HepG2 (cell line): Measurements from ENCODE around the gene SDR42E2. TPM values are rescaled to one million over a fixed set of nuclear protein-coding genes. Genes with fewer than 3 reads are reported as not detected.
A peak's percentile ranks its signal among the peaks of the same experiment; 100 is the strongest.

ENCODE experiments used
- ATF5 ChIP-seq: sonication (generic); formaldehyde crosslinking; IDR thresholded peaks from 2 replicates; pipeline ENCODE4 v1.4.0; 2020; ENCODE audit warnings: mild to moderate bottlenecking, low read depth, missing genetic modification reagents
- ETV6 ChIP-seq: sonication (generic); formaldehyde crosslinking; conservative IDR thresholded peaks from 2 replicates; pipeline ENCODE4 v1.4.0; 2020; ENCODE audit warnings: missing genetic modification reagents
- HDAC1 ChIP-seq: sonication (generic); formaldehyde crosslinking; IDR thresholded peaks from 2 replicates; pipeline ENCODE4 v1.5.1; 2020; ENCODE audit warnings: mild to moderate bottlenecking, missing genetic modification reagents
- HIVEP1 ChIP-seq: sonication (generic); formaldehyde crosslinking; IDR thresholded peaks from 2 replicates; pipeline ENCODE4 v1.4.0; 2020; ENCODE audit warnings: mild to moderate bottlenecking, missing genetic modification reagents
- HNF1A ChIP-seq, 2 experiments: sonication (generic) in 1 of 2; formaldehyde crosslinking in 1 of 2; IDR thresholded peaks; 2 replicates each; pipeline versions ENCODE4 v1.4.0 to v1.6.1; 2016 to 2020; ENCODE audit warnings: borderline replicate concordance in 1 of 2, low read depth in 1 of 2, mild to moderate bottlenecking in 1 of 2, missing genetic modification reagents in 1 of 2
- IRF9 ChIP-seq: sonication (generic); formaldehyde crosslinking; IDR thresholded peaks from 2 replicates; pipeline ENCODE4 v1.8.0; 2022; ENCODE audit warnings: missing genetic modification reagents, mild to moderate bottlenecking, borderline replicate concordance
- KDM5A ChIP-seq: fragments of 200-600 bp; sonication (generic); IDR thresholded peaks from 2 replicates; pipeline ENCODE4 v1.7.0; 2018; ENCODE audit warnings: antibody characterized with exemption, mild to moderate bottlenecking, low read length, borderline replicate concordance
- LBX2 ChIP-seq: sonication (generic); formaldehyde crosslinking; IDR thresholded peaks from 2 replicates; pipeline ENCODE4 v1.5.0; 2020; ENCODE audit warnings: missing genetic modification reagents, mild to moderate bottlenecking, borderline replicate concordance
- MTF1 ChIP-seq: sonication (generic); formaldehyde crosslinking; IDR thresholded peaks from 2 replicates; pipeline ENCODE4 v1.5.0; 2020; ENCODE audit warnings: missing genetic modification reagents
- PRDM4 ChIP-seq: sonication (generic); formaldehyde crosslinking; IDR thresholded peaks from 2 replicates; pipeline ENCODE4 v1.9.0; 2021; ENCODE audit warnings: missing genetic modification reagents, borderline replicate concordance
- ZNF101 ChIP-seq: sonication (generic); formaldehyde crosslinking; IDR thresholded peaks from 2 replicates; pipeline ENCODE4 v1.4.0; 2020; ENCODE audit warnings: mild to moderate bottlenecking, low read depth, missing genetic modification reagents, borderline replicate concordance
- ZNF30 ChIP-seq: sonication (generic); formaldehyde crosslinking; IDR thresholded peaks from 2 replicates; pipeline ENCODE4 v1.5.0; 2020; ENCODE audit warnings: mild to moderate bottlenecking, missing genetic modification reagents
- ZNF326 ChIP-seq: sonication (generic); formaldehyde crosslinking; IDR thresholded peaks from 2 replicates; pipeline ENCODE4 v1.4.0; 2020; ENCODE audit warnings: missing genetic modification reagents, borderline replicate concordance
- ZNF460 ChIP-seq: sonication (generic); formaldehyde crosslinking; IDR thresholded peaks from 2 replicates; pipeline ENCODE4 v1.5.1; 2020; ENCODE audit warnings: missing genetic modification reagents, mild to moderate bottlenecking, borderline replicate concordance
- ZNF550 ChIP-seq: sonication (generic); formaldehyde crosslinking; IDR thresholded peaks from 2 replicates; pipeline ENCODE4 v1.4.0; 2020; ENCODE audit warnings: mild to moderate bottlenecking, missing genetic modification reagents, borderline replicate concordance
- ZNF691 ChIP-seq: sonication (generic); formaldehyde crosslinking; IDR thresholded peaks from 2 replicates; pipeline ENCODE4 v1.4.0; 2020; ENCODE audit warnings: missing genetic modification reagents, low read depth, mild to moderate bottlenecking, borderline replicate concordance
- ZNF724P ChIP-seq: sonication (generic); formaldehyde crosslinking; IDR thresholded peaks from 2 replicates; pipeline ENCODE4 v1.8.0; 2022; ENCODE audit warnings: missing genetic modification reagents, borderline replicate concordance
- polyA plus RNA-seq, 8 experiments: library from polyadenylated mRNA; depleted of rRNA in 3 of 8; stranded (reverse) in 7 of 8; unstranded in 1 of 8; fragments of >200 nt; fragmentation: Illumina TruSeq in 4 of 8; extraction: Trizol in 4 of 8; gene quantifications; 2 replicates each; pipeline versions ENCODE4 v1.2.1 to v1.2.3, GENCODE V29; 2011 to 2016; ENCODE audit warnings: low read depth in 4 of 8, missing spikeins in 1 of 8, mixed read lengths in 1 of 8; ENCODE audit not compliant: insufficient read depth in 1 of 8
- total RNA-seq, 5 experiments: library from RNA; depleted of rRNA; stranded (reverse); fragments of >200 nt; fragmentation: Illumina TruSeq; extraction: Trizol; gene quantifications; 2 replicates each; pipeline ENCODE4 v1.2.3, GENCODE V29; 2016; ENCODE audit warnings: low read depth in 1 of 5

The SDR42E2 gene
- total and polyA plus RNA-seq, 2 of the 13 experiments (the other 11 are each of a cell fraction or from before 2014, with no cell fraction given): 0.05 to 0.11 TPM

GRCh38 chr16:22190776-22191531 lies 28.6 kb downstream of the SDR42E2 start (continued):
- TF ChIP-seq ZNF550 (CRISPR knock-in tag) (0 out of 2 replicates have a peak, but pooled peaks have one; percentile 82), ZNF326 (CRISPR knock-in tag) (no peak), IRF9 (CRISPR knock-in tag) (no peak), HDAC1 (CRISPR knock-in tag) (peak; percentile 61; the same call in 1 of the 2 replicates), ZNF691 (CRISPR knock-in tag) (no peak; the same call in 1 of the 2 replicates), ZNF724P (peak; percentile 82; the same call in 1 of the 2 replicates), LBX2 (CRISPR knock-in tag) (no peak), KDM5A (no peak; the same call in 1 of the 2 replicates), ZNF460 (CRISPR knock-in tag) (no peak), HNF1A (IDR thresholded peaks at IDR 0.05; ENCODE audit: low read depth) (no peak), HNF1A (CRISPR knock-in tag; IDR thresholded peaks at IDR 0.05; ENCODE audit: borderline replicate concordance) (peak; percentile 28; the same call in 1 of the 2 replicates), HIVEP1 (CRISPR knock-in tag) (peak; percentile 70), PRDM4 (CRISPR knock-in tag) (no peak), ZNF101 (CRISPR knock-in tag) (no peak), MTF1 (no peak), ZNF30 (no peak), ATF5 (CRISPR knock-in tag) (no peak; the same call in 1 of the 2 replicates), ETV6 (CRISPR knock-in tag) (no peak)
